COR-L47 (cell line): ENCODE measurements around the gene JAGN1.
"Not testable (repeated sequence)": the region's sequence is repeated elsewhere in the genome, so short reads cannot be mapped to it uniquely, and the experiment has no call there.

Experiments used
- DNase-seq: peaks from one replicate; lab custom pipeline; 2025; lab: John Stamatoyannopoulos, UW

Gene JAGN1

GRCh38 chr3:9867106-9867505, 23.3 kb upstream of the JAGN1 start:
- no peak for DNase-seq

GRCh38 chr3:9869955-9870354, 20.5 kb upstream of the JAGN1 start:
- no peak for DNase-seq

GRCh38 chr3:9870978-9871377, 19.4 kb upstream of the JAGN1 start:
- no peak for DNase-seq

GRCh38 chr3:9872067-9872466, 18.3 kb upstream of the JAGN1 start:
- not testable (repeated sequence) for DNase-seq

- no peak for DNase-seq
Measured at GRCh38 chr3:9875448-9875847, 15.0 kb upstream of the JAGN1 start.

GRCh38 chr3:9876255-9876654, 14.2 kb upstream of the JAGN1 start:
- DNase-seq, result not testable (repeated sequence)

GRCh38 chr3:9876991-9877390, 13.4 kb upstream of the JAGN1 start:
- DNase-seq, result no peak

- no peak for DNase-seq
Measured at GRCh38 chr3:9878700-9879099, 11.7 kb upstream of the JAGN1 start.

- no peak for DNase-seq
Measured at GRCh38 chr3:9879830-9880549, 10.4 kb upstream of the JAGN1 start, which contains the start of gene CIDEC. Gene CIDEC, minus strand, starts transcription at chr3:9880253. Its CDS starts 1,767 bp downstream, at chr3:9878486.

- no peak for DNase-seq
Measured at GRCh38 chr3:9881441-9881840, 9.0 kb upstream of the JAGN1 start.

GRCh38 chr3:9883706-9884554, 6.5 kb upstream of the JAGN1 start:
- DNase-seq, result no peak

GRCh38 chr3:9884555-9885165, 5.8 kb upstream of the JAGN1 start:
- DNase-seq, result no peak

- DNase-seq, result no peak
Measured at GRCh38 chr3:9886328-9886727, 4.1 kb upstream of the JAGN1 start.

- DNase-seq, result no peak
Measured at GRCh38 chr3:9887480-9887879, 2.9 kb upstream of the JAGN1 start.

GRCh38 chr3:9888540-9888939, 1.9 kb upstream of the JAGN1 start:
- no peak for DNase-seq

- no peak for DNase-seq
Measured at GRCh38 chr3:9889405-9889804, 1.0 kb upstream of the JAGN1 start.

- DNase-seq, result no peak
Measured at GRCh38 chr3:9891072-9891622, 737 bp downstream of the JAGN1 start.

- no peak for DNase-seq
Measured at GRCh38 chr3:9893739-9894138, 3.3 kb downstream of the JAGN1 start.

GRCh38 chr3:9895715-9896114, 5.3 kb downstream of the JAGN1 start:
- not testable (repeated sequence) for DNase-seq

- DNase-seq, result not testable (repeated sequence)
Measured at GRCh38 chr3:9896755-9897407, 6.5 kb downstream of the JAGN1 start.

- peak; percentile 16 for DNase-seq
Measured at GRCh38 chr3:9897408-9898372, 7.3 kb downstream of the JAGN1 start.
